Subcutaneous abdominal adipose tissue (tissue), 5 donors: Measurements from ENCODE around the gene ITPR1.
A peak's percentile ranks its signal among the peaks of the same experiment; 100 is the strongest.

Source experiments
- H3K27ac ChIP-seq: one replicate; pipeline ENCODE4 v1.7.0; 2013; ENCODE audit warnings: low read depth, mild to moderate bottlenecking, inconsistent platforms, low read length, moderate library complexity
- H3K27me3 ChIP-seq, 5 donors: one replicate each; pipeline ENCODE4 v1.7.0; 2013; ENCODE audit warnings: low read length in 5 of 5, inconsistent platforms in 1 of 5; ENCODE audit not compliant: control insufficient read depth in 5 of 5, insufficient read depth in 4 of 5
- H3K36me3 ChIP-seq, 5 donors: one replicate each; pipeline ENCODE4 v1.7.0; 2013; ENCODE audit warnings: low read length in 5 of 5; ENCODE audit not compliant: control insufficient read depth in 5 of 5, insufficient read depth in 5 of 5
- H3K4me1 ChIP-seq, 5 donors: one replicate each; pipeline ENCODE4 v1.7.0; 2013; ENCODE audit warnings: low read length in 5 of 5, mild to moderate bottlenecking in 3 of 5, moderate library complexity in 1 of 5; ENCODE audit not compliant: control insufficient read depth in 5 of 5, insufficient read depth in 5 of 5
- H3K4me3 ChIP-seq, 5 donors: one replicate each; pipeline ENCODE4 v1.7.0; 2013; ENCODE audit warnings: low read length in 5 of 5, low read depth in 1 of 5
- H3K9ac ChIP-seq, 5 donors: one replicate each; pipeline ENCODE4 v1.7.0; 2013; ENCODE audit warnings: low read length in 5 of 5, mild to moderate bottlenecking in 4 of 5, moderate library complexity in 3 of 5
- H3K9me3 ChIP-seq, 5 donors: one replicate each; pipeline ENCODE4 v1.7.0; 2013; ENCODE audit warnings: low read length in 5 of 5; ENCODE audit not compliant: control insufficient read depth in 5 of 5
- donor health status: healthy.
- donor health status: healthy.
- donor health status: healthy.
- donor health status: healthy.
- donor health status: healthy.

Gene ITPR1

DNA sequence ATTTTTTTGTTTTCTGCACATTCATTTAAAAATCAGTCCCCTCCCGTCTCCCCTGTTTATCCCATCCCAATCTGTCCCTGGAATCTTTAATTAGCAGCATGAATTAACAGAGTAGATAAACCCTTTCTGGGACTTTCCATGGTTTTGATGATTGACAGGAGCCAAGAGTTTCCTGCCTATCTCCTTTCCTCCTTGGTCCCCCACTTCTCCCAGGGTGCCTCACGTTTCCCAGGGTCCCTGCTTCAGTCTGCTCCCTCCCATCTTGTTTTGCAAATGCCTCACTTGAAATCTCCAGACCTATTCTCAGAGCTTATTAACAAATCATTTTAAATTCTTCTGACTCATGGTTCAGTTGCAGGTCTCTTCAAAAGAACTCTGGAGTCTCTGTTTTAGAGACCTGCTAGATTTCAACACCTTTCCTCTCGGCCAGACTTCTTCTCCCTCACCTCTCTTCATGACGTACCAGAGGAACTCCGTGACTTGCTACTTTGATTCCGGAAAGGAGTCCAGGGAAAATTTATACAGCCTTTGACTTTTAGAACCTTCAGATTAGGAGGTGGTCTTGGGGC is 238.5 kb downstream of the ITPR1 start:
- Histone ChIP-seq H3K4me3 (no peak overlapping the region), H3K9me3 (no peaks in the 10 kb centered on the region), H3K27ac (no peak overlapping the region), H3K36me3 (peaks cover 0 to 7% (median 2%) of the 10 kb centered on the region in 5 donors), H3K27me3 (no peaks in the 10 kb centered on the region), H3K9ac (no peak overlapping the region), H3K4me1 (peaks cover 0 to 11% (median 6%) of the 10 kb centered on the region in 5 donors)

DNA sequence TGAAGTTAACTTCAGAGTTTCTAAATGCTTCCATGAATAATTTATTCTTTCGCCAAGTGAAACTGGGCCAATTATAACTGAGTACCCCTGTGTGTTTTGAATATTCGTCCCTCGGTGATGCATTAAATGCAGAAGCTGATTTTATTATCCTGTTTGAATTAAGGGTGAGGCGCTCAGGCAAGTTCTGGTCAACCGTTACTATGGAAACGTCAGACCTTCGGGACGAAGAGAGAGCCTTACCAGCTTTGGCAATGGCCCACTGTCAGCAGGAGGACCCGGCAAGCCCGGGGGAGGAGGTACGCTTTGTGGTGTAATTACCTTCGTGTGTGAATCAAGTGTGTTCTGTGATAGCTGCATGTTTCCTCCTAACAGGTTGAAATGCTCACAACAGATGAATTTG is 239.8 kb downstream of the ITPR1 start:
- Histone ChIP-seq H3K36me3 (peaks cover 0 to 11% (median 2%) of the 10 kb centered on the region in 5 donors), H3K4me3 (no peak overlapping the region), H3K4me1 (peaks cover 0 to 11% (median 7%) of the 10 kb centered on the region in 5 donors)

DNA sequence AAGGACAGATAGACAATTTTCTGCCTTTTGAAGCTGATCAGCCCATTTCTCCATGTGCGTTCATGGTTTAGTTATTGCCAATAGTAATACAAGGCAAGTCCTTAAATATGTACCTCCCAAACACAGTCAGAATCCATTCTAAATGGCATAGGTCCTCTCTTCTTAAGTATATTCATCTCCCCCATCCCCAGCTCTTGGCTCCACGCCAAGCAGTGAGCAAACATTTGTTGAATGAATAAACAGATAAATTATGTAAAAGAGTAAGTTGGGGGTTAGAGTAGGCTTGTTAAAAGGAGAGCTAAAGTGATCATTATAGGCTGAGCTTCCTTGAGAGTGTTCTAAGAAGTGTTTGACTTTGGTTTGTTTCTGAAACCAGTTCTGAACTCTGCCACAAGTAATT is 241.3 kb downstream of the ITPR1 start:
- Histone ChIP-seq H3K4me3 (no peak overlapping the region), H3K9ac (no peak overlapping the region), H3K27ac (no peak overlapping the region), H3K36me3 (peaks cover 0 to 11% (median 0%) of the 10 kb centered on the region in 5 donors), H3K27me3 (no peaks in the 10 kb centered on the region), H3K9me3 (no peaks in the 10 kb centered on the region), H3K4me1 (peaks cover 0 to 18% (median 11%) of the 10 kb centered on the region in 5 donors)

More for the DNA sequence above, 239.8 kb downstream of the ITPR1 start:
- Histone ChIP-seq H3K27me3 (no peaks in the 10 kb centered on the region), H3K9me3 (no peaks in the 10 kb centered on the region), H3K27ac (no peak overlapping the region), H3K9ac (no peak overlapping the region)

DNA sequence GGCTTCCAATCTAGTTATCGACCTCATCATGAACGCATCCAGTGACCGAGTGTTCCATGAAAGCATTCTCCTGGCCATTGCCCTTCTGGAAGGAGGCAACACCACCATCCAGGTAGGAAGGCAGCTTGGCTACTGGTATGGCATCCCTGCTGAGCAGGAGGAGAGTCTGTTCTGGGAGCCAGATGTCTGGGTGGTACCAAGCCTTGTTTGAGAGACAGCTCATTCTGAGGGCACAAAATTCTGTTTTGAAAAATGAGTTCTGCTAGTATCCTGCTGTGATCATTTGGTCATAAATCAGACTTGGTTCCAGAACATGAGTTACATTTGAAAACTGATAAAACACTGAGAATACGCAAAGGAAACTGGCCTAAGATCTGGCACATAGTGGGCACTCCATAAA is 242.1 kb downstream of the ITPR1 start:
- Histone ChIP-seq H3K27me3 (no peaks in the 10 kb centered on the region), H3K27ac (no peak overlapping the region), H3K9ac (no peak overlapping the region), H3K36me3 (peaks cover 0 to 11% (median 0%) of the 10 kb centered on the region in 5 donors), H3K9me3 (peaks cover 0 to 2% (median 0%) of the 10 kb centered on the region in 5 donors), H3K4me1 (peaks cover 0 to 26% (median 14%) of the 10 kb centered on the region in 5 donors), H3K4me3 (no peak overlapping the region)

DNA sequence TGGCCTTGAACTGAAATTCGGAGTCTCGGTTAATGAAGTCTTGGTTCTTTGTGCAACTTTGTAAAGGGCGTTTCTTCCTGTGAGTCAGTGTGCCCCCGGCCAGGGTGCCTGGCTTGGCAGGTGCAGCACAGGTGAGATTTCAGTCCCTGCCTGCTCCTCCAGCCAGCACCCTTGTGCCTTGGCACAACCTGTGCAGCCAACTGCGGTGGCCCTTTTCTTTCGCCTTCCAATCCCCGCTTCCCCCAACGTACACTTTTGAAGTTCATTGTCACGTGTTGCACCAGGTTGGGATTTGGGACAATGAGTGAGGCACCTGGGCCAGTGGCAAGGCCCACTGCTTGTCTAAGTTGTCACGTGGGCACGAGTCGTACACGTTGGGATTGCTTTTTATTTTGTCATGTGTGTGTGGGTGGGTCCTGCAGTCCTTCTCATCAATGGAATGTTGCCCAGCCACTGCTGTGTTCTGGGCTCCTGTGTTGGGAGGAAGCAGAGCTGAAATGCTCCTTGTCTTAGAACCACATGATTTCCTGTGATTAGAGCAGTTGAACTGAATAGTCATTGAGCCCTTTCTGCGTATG is 243.2 kb downstream of the ITPR1 start:
- peaks cover 0 to 11% (median 0%) of the 10 kb centered on the region in 5 donors for H3K36me3 ChIP-seq
- H3K4me1 ChIP-seq: peaks cover 8 to 37% (median 24%) of the 10 kb centered on the region in 5 donors
- no peak overlapping the region for H3K9ac ChIP-seq
- peak overlapping the region; percentile 21 for H3K27ac ChIP-seq
- peaks cover 0 to 2% (median 0%) of the 10 kb centered on the region in 5 donors for H3K9me3 ChIP-seq
- H3K27me3 ChIP-seq: no peaks in the 10 kb centered on the region
- no peak overlapping the region for H3K4me3 ChIP-seq

DNA sequence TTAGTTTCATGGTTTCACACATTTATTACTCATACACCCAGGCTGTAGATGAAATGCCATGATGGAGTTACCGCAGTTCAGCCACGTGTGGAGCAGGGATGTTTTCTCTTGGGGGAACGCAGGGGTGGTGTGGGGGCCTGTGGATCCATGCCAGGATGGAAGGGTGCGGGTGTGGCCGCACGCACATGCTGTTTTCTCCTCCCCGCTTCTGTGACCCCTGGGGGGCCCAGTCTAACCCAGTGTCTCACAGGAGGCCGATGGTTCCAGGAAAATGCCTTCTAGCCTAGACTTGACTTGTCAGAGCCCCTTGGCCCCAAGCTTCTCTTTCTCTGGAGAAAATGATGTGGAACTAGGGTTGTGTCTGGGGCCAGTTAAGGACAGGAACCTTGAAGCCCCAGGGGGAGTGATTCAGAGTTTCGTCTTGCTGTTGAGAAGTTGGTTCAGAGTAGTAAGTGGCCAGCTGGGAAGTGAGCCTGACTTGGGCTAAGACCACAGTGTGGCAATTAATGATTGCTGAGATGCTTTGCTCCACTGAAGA is 245.7 kb downstream of the ITPR1 start:
- no peaks in the 10 kb centered on the region for H3K27me3 ChIP-seq
- H3K4me1 ChIP-seq: peaks cover 13 to 59% (median 34%) of the 10 kb centered on the region in 5 donors
- peaks cover 0 to 11% (median 0%) of the 10 kb centered on the region in 5 donors for H3K36me3 ChIP-seq
- H3K4me3 ChIP-seq: no peak overlapping the region
- H3K27ac ChIP-seq: no peak overlapping the region
- H3K9ac ChIP-seq: no peak overlapping the region
- peaks cover 0 to 2% (median 0%) of the 10 kb centered on the region in 5 donors for H3K9me3 ChIP-seq

DNA sequence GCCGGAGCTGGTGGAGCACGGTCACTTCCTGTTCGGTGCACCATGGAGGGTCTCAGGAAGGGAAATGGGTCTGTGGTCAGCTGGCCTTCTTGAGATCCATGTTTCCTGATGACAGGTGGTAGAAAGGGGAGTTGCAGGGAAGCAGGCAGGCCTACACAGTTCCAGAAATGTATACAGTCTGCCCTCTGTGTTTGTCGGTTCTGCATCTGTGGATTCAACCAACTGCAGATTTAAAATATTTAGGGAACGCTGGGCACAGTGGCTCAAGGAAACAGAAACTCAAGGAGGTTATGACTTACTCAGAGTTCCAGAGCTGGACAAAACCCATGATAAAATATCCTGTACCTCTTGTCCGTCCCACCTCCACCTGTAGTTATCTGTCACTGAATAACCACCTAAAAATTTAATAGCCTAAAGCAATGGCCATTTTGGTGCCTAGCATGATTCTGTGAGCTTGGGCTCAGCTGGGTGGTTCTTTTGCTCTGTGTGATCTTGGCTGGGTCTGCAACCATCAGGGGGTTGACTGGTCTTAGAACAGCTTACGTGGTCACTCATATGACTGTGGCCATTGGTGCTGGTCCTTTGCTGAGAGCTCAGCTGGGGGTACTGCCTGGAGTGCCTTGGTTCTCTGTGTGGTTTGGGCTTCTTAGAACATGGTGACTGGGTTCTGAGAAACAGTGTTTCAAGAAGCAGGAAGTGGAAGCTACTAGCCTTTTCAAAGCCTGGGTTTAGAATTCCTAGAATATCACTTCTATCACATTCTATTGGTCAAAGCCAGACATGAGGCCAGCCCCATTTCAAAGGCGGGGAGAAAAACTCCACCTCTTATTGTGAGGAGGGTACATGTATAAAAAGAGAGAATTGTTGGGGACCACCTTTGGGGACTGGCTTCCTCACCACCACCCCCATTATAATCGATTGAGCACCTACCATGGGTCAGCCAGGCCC is 246.4 kb downstream of the ITPR1 start:
- Histone ChIP-seq H3K9me3 (peaks cover 0 to 2% (median 0%) of the 10 kb centered on the region in 5 donors), H3K27me3 (no peaks in the 10 kb centered on the region), H3K27ac (peak overlapping the region; percentile 86), H3K4me1 (peaks cover 13 to 60% (median 27%) of the 10 kb centered on the region in 5 donors), H3K36me3 (peaks cover 0 to 11% (median 0%) of the 10 kb centered on the region in 5 donors), H3K9ac (no peak overlapping the region), H3K4me3 (no peak overlapping the region)

DNA sequence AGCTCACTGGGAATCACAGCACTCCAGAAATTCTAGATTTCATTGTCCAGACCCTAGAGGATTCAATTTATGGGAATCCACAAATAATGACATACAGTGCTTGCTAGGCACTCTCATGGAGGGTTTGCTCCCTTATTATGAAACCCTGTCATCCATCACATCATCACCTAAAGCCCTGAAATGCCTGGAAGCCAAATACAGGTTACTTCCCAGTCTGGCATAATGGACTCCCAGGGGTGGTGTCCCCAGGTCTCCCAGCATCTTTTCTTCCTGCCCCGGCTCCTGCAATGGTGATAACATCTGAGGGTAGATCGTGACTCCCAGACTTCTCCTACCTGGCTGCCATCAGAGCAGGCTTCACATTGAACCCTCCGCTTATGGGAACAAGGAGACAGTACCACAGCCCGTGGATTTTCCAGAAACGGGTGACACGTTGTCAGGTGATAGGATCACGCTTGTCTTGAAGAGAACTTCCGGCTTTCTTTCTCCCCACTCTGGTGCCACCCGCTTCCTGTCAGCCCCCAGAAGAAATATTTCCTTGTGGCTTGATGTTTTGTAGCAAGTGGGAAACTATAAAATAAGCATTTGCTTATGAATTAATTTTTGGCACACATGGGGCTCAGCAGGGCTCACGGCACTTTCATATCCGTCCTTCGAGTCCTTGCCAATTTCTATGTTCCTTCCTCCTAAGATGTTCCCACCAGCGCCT is 247.4 kb downstream of the ITPR1 start:
- Histone ChIP-seq H3K9me3 (peaks cover 0 to 2% (median 0%) of the 10 kb centered on the region in 5 donors), H3K4me1 (peaks cover 13 to 62% (median 27%) of the 10 kb centered on the region in 5 donors), H3K36me3 (peaks cover 0 to 11% (median 1%) of the 10 kb centered on the region in 5 donors), H3K9ac (peak overlapping the region in 2 of 5 donors; percentile 39 to 73), H3K27ac (peak overlapping the region; percentile 86), H3K4me3 (peak overlapping the region in 1 of 5 donors; percentile 6), H3K27me3 (no peaks in the 10 kb centered on the region)

DNA sequence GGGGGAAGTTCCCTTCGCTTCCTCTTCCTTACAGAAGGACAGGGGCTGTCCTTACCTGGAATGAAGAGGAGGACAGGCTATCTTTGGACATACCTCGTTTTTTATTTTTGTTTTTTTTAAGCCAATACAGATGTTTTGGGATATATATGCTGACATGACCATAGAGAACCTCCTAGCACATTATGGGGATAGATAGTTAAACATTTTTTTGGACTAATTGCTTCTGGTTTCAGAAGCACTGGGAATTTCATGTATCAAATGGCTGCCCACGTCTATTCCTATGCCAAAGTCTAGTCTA is 247.9 kb downstream of the ITPR1 start:
- peaks cover 0 to 10% (median 3%) of the 10 kb centered on the region in 5 donors for H3K36me3 ChIP-seq
- peak overlapping the region in 1 of 5 donors; percentile 3 for H3K4me3 ChIP-seq
- H3K9ac ChIP-seq: peak overlapping the region in 1 of 5 donors; percentile 63
- H3K27ac ChIP-seq: peak overlapping the region; percentile 86
- peaks cover 0 to 2% (median 0%) of the 10 kb centered on the region in 5 donors for H3K9me3 ChIP-seq
- H3K27me3 ChIP-seq: no peaks in the 10 kb centered on the region
- peaks cover 13 to 62% (median 31%) of the 10 kb centered on the region in 5 donors for H3K4me1 ChIP-seq
